GM12873 (cell line): ENCODE measurements around the gene PRKD1.

Experiments used
- TF ChIP-seq, protein P1 (sequence below): IDR thresholded peaks from 2 replicates; pipeline ENCODE4 v1.5.1; 2012; ENCODE audit warnings: low read depth, mild to moderate bottlenecking, moderate library complexity, low read length, control low read depth; ENCODE audit not compliant: insufficient read depth; ENCODE audit errors: missing control alignments

PRKD1 gene

DNA sequence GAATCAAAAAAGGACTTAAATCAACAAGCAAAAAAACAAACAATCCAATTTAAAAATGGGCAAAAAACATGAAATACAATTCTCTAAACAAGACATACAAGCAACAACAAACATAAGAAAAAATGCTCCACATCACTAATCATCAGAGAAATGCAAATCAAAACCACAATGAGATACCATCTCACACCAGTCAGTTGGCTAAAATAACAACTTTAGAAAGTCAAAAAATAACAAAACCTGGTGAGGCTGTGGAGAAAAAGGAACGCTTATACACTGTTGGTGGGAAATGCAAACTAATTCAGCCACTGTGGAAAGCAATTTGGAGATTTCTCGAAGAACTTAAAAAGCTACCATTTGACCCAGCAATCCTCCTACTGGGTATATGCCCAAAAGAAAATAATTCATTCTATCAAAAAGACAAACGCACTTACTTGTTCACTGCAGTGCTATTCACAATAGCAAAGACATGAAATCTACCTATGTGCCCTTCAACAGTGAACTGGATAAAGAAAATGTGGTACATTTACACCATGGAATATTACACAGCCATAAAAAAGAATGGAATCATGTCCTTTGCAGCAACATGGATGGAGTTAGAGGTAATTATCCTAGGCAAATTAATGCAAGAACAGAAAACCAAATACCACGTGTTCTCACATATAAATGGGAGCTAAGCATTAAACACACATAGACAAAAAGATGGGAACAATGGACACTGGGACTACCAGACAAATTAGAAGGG lies 26.9 kb downstream of the PRKD1 start:
- TF ChIP-seq, protein P1, sequence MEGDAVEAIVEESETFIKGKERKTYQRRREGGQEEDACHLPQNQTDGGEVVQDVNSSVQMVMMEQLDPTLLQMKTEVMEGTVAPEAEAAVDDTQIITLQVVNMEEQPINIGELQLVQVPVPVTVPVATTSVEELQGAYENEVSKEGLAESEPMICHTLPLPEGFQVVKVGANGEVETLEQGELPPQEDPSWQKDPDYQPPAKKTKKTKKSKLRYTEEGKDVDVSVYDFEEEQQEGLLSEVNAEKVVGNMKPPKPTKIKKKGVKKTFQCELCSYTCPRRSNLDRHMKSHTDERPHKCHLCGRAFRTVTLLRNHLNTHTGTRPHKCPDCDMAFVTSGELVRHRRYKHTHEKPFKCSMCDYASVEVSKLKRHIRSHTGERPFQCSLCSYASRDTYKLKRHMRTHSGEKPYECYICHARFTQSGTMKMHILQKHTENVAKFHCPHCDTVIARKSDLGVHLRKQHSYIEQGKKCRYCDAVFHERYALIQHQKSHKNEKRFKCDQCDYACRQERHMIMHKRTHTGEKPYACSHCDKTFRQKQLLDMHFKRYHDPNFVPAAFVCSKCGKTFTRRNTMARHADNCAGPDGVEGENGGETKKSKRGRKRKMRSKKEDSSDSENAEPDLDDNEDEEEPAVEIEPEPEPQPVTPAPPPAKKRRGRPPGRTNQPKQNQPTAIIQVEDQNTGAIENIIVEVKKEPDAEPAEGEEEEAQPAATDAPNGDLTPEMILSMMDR: no peak

DNA sequence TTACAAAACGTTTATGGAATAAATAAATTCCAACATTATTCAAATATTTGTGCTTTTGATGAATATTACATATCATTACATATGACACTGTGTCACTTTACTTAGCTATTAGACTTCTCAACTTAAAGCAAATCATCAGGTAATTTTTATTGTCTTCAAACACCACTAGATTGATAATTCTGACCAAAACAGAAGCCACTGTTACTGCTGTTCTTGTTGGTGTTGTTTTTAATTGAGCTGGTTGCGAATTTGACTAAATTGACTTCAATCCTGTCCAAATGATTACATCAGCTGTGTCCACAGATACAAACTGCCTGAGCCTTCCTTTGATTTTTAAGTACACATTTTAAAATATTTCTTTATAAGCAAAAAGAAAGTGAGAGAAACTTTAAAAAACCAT lies 29.2 kb downstream of the PRKD1 start:
- TF ChIP-seq, protein P1: no peak

DNA sequence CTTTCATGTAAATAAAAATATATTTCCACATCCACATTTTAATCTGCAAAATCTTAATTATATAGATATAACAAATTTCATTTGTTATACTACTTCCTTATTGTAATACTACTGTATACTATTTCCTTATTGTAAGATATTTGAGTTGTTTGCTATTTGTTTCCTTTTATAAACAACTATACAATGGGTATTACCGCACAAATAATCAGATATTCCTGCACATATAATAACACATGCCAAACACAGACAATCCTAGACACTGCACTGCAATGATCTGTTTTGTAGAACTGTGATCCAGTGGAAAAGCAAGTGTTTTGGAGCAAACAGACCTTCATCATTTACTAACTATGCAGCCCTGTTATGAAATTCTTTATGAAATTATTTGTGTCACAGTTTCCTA lies 30.5 kb downstream of the PRKD1 start:
- TF ChIP-seq, protein P1: no peak

DNA sequence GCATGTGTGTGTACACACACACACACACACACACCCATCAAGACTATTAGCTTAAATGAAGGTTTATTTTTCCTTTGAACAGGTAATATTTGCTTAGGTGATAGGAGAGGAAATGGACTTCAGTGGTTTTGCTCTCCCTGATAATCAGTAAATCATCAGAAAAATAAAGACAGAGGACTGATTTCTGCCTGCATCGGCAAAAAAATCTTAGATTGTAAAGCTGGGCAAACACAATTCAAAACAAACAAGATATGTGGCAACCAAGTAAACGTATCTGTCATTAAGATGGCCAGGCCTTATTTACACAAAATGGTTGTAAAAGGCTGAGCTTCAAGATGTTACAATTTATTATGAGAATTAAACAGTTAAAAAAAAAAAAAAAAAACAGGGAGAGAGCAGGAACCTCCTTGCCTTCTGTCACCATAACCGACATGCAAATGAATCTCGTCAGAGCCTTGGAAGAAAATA lies 31.3 kb downstream of the PRKD1 start:
- TF ChIP-seq, protein P1: no peak

GRCh38 chr14:29895591-29896083 lies 32.0 kb downstream of the PRKD1 start:
- TF ChIP-seq, protein P1: no peak

DNA sequence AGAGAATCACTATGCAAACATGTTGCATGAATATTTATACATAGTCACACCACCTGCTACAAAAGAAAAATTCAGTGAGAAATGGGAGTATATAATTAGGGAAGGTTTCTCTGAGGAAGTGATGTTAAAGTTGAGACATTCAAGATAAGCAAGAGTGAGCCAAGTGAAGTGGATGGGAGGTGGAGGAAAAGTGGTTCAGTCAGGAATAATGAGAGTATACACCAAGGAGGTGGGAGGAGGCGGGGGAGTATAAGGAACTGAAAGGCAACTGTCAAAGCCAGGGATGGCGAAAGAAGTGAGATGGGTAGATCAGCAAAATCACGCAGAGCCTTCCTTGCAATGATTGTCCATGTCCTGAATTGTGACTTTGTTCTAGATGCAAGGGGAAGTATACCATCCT lies 33.7 kb downstream of the PRKD1 start:
- TF ChIP-seq, protein P1: no peak

GRCh38 chr14:29892327-29892726 lies 35.3 kb downstream of the PRKD1 start:
- TF ChIP-seq, protein P1: no peak
